ENCODE measurements around the gene PROB1. TPM values are rescaled to one million over a fixed set of nuclear protein-coding genes. Genes with fewer than 3 reads are reported as not detected.
"Not testable (repeated sequence)": the region's sequence is repeated elsewhere in the genome, so short reads cannot be mapped to it uniquely, and the experiment has no call there.

PROB1 gene, protein sequence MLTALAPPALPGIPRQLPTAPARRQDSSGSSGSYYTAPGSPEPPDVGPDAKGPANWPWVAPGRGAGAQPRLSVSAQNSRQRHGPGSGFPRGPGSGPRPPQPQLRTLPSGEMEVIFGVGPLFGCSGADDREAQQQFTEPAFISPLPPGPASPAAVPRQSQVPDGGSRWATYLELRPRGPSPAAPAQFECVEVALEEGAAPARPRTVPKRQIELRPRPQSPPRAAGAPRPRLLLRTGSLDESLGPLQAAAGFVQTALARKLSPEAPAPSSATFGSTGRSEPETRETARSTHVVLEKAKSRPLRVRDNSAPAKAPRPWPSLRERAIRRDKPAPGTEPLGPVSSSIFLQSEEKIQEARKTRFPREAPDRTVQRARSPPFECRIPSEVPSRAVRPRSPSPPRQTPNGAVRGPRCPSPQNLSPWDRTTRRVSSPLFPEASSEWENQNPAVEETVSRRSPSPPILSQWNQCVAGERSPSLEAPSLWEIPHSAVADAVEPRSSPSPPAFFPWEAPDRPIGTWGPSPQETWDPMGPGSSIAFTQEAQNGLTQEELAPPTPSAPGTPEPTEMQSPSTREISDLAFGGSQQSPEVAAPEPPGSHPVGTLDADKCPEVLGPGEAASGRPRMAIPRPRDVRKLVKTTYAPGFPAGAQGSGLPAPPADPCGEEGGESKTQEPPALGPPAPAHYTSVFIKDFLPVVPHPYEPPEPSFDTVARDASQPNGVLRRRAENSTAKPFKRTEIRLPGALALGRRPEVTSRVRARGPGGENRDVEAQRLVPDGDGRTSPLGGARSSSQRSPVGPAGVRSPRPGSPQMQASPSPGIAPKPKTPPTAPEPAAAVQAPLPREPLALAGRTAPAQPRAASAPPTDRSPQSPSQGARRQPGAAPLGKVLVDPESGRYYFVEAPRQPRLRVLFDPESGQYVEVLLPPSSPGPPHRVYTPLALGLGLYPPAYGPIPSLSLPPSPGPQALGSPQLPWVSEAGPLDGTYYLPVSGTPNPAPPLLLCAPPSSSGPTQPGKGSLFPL
- total RNA-seq (22.2 and 42.5 TPM in 2 replicates), polyA plus RNA-seq (15.2 and 20.5 TPM in 2 replicates)

DNA sequence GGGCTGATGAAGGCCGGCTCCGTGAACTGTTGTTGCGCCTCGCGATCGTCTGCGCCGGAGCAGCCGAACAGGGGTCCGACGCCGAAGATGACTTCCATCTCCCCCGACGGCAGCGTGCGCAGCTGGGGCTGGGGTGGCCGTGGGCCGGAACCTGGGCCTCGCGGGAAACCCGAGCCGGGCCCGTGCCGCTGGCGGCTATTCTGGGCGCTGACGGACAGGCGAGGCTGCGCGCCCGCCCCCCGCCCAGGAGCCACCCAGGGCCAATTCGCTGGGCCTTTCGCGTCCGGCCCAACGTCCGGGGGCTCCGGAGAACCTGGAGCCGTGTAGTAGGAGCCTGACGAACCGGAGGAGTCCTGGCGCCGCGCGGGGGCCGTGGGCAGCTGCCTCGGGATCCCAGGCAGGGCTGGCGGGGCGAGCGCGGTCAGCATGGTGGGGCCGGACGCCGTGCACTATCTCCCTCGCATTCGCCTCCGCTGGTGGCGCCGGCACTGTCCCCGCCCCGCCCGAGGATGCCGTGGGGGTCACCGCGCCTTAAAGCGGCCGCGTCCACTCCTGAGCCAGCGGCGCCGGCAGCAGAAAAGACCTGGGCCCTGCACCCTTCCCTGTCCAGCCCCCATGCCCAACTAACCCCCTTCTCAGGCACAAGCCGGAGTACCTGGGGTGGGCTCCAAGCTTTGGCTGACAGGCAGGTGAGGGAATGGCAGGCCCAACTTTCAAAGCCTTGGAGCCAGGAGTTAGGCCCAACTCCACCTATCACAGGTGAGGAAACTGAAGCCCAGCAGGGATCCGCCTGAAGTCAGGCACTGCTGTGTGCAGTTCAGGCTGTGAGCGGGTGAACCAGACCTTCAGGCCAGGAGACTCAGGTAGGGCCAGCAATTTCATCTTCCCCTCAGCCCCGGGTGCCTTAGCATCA, at the start of gene PROB1:
TSS of gene PROB1 (minus strand) at position 451 of the 913 bp plus-strand sequence. CDS start at position 428, 23 bp downstream.
- H3K27me3 ChIP-seq, result peaks cover 11% of the 10 kb centered on the region
- TF ChIP-seq, protein P1, sequence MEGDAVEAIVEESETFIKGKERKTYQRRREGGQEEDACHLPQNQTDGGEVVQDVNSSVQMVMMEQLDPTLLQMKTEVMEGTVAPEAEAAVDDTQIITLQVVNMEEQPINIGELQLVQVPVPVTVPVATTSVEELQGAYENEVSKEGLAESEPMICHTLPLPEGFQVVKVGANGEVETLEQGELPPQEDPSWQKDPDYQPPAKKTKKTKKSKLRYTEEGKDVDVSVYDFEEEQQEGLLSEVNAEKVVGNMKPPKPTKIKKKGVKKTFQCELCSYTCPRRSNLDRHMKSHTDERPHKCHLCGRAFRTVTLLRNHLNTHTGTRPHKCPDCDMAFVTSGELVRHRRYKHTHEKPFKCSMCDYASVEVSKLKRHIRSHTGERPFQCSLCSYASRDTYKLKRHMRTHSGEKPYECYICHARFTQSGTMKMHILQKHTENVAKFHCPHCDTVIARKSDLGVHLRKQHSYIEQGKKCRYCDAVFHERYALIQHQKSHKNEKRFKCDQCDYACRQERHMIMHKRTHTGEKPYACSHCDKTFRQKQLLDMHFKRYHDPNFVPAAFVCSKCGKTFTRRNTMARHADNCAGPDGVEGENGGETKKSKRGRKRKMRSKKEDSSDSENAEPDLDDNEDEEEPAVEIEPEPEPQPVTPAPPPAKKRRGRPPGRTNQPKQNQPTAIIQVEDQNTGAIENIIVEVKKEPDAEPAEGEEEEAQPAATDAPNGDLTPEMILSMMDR (IDR thresholded peaks at IDR 0.05; ENCODE audit: low read depth, low read length), result no peak
- H3K4me1 ChIP-seq (ENCODE audit: low read depth), result no peaks in the 10 kb centered on the region
- H3K9me3 ChIP-seq (ENCODE audit: low read depth), result no peaks in the 10 kb centered on the region
- H3K36me3 ChIP-seq, result no peaks in the 10 kb centered on the region
- peak in 1 of 2 donors; percentile 47 for DNase-seq (ENCODE audit: low read depth in 1 of 2, low spot score in 1 of 2)
- peak within 1 kb of the TSS; percentile 32 for H3K4me3 ChIP-seq
- peak within 1 kb of the TSS; percentile 35 for H3K27ac ChIP-seq

DNA sequence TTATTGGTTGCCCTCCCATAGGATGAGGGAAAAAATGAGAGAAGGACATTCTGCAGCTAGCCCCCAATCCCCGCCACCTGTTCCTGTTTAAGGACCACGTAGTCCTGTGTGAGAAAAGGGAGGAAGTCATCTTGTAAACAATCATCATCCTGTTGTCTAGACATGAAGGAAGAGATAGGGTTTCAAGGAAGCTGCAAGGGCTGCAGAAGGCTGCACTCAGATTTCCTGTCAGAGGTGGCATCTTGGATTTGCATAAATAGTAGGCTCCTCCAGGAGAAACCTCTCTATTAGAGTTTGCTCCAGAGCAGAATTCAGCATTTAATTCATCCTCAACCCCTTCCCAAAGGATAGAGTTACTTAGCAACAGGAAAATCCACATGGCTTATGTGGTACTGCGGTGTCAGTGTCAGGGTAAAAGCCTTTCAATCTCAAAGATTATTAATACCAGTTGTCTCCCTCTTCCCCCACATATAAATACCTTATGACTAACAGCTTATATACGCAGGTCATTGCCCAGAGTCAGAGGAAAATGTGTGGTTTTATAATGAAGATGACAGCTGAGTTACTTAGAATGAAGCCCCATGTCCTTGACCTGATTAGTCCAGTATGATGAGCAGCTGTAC, 49.0 kb upstream of the PROB1 start:
- no peak overlapping the region for H3K4me3 ChIP-seq

DNA sequence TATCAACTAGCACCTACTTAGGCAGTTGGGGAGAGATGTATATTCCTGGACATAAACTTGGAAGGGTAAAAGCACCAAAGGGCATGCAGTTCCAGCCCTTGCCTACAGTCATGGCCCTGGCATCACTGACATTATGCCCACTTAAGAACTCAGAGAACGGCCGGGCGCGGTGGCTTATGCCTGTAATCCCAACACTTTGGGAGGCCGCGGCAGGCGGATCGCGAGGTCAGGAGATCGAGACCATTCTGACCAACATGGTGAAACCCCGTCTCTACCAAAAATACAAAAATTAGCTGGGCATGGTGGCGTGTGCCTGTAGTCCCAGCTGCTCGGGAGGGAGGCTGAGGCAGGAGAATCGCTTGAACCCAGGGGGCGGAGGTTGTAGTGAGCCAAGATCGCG, 45.5 kb upstream of the PROB1 start:
- H3K36me3 ChIP-seq; H3K27ac ChIP-seq; H3K4me3 ChIP-seq; DNase-seq (ENCODE audit: low read depth in 1 of 2, low spot score in 1 of 2); H3K27me3 ChIP-seq; H3K4me1 ChIP-seq (ENCODE audit: low read depth); H3K9me3 ChIP-seq (ENCODE audit: low read depth): not testable (repeated sequence)

More for the DNA sequence above, 49.0 kb upstream of the PROB1 start:
- Histone ChIP-seq H3K36me3 (no peaks in the 10 kb centered on the region), H3K4me1 (ENCODE audit: low read depth) (peaks cover 28% of the 10 kb centered on the region), H3K27ac (no peak overlapping the region), H3K9me3 (ENCODE audit: low read depth) (no peaks in the 10 kb centered on the region), H3K27me3 (no peaks in the 10 kb centered on the region)
- TF ChIP-seq, protein P1 (IDR thresholded peaks at IDR 0.05; ENCODE audit: low read depth, low read length), result no peak
- peak in 1 of 2 donors; percentile 45 for DNase-seq (ENCODE audit: low read depth in 1 of 2, low spot score in 1 of 2)

DNA sequence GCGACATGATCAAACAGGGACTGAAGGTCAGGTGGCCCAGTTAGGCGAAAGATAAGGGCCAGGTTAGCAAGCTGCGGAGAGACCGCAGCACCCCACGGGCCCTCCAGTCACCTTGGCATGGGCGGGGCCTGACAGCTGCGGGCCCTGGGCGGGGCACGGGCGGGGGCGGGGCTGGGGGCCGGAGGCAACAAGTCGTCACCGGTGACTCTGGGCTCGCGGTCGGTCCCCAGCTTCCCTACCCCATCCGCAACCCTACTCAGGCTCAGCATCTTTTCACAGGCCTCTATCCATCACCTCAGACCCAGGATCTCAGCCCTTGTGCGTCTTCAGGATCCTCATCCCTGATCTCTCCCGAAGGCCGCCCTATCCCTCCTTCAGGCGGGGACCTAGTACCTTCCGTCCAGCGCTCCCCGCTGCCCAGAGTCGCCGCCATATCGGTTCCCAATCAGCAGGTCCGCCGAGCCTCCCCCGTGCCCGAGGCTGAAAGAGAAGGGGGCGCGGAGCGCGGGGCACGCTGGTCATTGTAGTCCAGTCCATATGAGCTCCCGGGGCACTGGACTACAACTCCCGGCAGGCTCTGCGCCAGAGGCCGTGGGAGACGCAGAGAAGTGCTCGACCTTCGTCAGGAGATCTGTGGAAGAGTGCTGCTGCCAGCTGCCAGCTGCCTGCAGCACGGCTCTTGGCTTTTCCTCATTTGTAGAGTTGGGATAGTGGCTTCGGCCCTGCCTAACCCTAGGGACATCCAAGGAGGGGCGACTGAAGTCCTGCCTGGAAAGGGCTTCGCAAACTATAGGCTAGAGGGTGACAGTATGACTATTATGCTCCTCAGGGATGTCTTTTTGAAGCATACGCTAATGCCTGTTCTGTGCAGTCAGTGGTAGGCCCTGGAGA, 44.4 kb upstream of the PROB1 start, which contains the start of gene DNAJC18:
TSS of gene DNAJC18 (minus strand) at position 513 of the 891 bp plus-strand sequence. CDS start at position 433, 80 bp downstream.
- H3K27me3 ChIP-seq, result no peaks in the 10 kb centered on the region
- DNase-seq (ENCODE audit: low read depth in 1 of 2, low spot score in 1 of 2), result peak; percentile 93 to 96
- H3K4me1 ChIP-seq (ENCODE audit: low read depth), result peaks cover 4% of the 10 kb centered on the region
- peaks cover 15% of the 10 kb centered on the region for H3K36me3 ChIP-seq
- peak within 1 kb of the TSS; percentile 95 for H3K27ac ChIP-seq
- TF ChIP-seq, protein P1 (IDR thresholded peaks at IDR 0.05; ENCODE audit: low read depth, low read length), result no peak
- H3K4me3 ChIP-seq, result peak within 1 kb of the TSS; percentile 76
- H3K9me3 ChIP-seq (ENCODE audit: low read depth), result no peaks in the 10 kb centered on the region

DNA sequence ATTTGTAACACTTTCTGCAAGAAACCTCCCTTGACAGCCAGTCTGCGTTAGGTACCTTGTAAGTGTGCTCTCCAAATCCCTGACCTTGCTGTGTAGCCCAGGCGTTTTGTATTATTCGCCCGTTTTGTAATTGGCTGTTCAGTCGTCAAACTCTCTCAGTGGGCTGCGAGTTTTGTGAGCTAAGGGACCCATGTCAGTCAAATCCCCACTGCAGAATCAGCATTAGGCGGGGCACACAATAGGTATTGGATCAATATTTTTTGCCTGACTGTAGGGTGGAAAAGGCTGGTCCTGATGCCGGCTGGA, 43.8 kb upstream of the PROB1 start:
- Histone ChIP-seq H3K27ac (peak overlapping the region; percentile 95), H3K27me3 (no peaks in the 10 kb centered on the region), H3K9me3 (ENCODE audit: low read depth) (no peaks in the 10 kb centered on the region), H3K36me3 (peaks cover 19% of the 10 kb centered on the region), H3K4me3 (peak overlapping the region; percentile 76), H3K4me1 (ENCODE audit: low read depth) (peaks cover 4% of the 10 kb centered on the region)
- no peak for DNase-seq (ENCODE audit: low read depth in 1 of 2, low spot score in 1 of 2)
- TF ChIP-seq, protein P1 (IDR thresholded peaks at IDR 0.05; ENCODE audit: low read depth, low read length), result no peak
